ENCODE measurements around the gene AKAIN1.

AKAIN1 gene

DNA sequence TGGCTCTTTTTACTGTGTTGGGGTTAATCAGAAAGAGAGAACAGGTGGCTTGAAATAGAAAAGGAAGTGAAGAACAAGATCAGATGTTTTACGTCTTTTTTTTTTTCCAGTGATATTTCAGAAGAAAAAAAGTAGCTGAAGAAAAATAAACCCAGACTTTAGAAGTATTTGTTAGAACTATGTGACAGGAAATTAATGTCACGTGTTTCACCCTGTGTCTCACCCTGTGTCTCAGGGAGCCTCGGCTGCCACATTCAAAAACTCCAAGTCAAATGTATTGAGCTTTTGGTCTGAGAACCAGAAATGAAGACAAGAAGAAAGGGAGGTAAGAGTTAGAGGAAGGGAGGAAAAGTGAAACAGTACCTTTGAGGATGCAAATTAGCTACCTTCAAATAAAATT, 38.0 kb downstream of the AKAIN1 start:
- DNase-seq, result no peak

DNA sequence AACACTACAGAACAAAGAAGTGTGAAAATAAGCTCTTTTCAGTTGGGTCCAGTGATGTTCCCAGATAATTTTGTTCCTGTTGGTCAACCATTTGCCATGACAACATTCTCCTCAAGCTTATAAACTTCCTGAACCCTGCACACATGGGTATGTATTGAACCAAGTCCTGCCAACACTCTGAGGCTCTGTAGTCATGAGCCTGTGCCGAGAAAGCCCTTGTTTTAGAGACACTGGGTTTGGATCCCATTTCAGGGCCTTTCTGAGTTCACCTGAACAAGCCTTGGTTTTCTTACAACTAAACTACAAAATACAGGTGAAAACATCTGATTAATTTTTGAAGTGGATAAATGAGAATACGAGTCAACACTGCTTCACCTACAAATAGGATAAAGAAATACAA, 38.5 kb downstream of the AKAIN1 start:
- DNase-seq, result no peak

DNA sequence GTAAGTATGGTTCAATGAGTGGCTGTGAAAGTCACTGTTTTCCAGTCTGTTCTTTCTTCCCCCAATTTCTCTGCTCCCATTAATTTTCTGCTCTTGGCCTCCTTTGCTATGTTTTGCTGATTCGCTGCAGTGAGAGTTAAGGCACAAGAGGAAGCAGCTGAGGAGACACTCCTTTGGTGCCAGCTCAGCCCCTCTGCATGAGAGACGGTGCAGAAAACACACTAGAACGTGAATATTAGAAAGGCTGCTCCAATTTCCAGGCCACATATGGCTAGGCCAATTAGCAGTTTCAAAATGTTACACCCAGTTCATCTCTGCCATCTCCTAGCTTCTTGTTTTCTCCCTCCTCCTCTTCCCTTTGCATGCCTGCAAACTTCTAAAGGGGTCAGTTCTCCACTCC, 38.9 kb downstream of the AKAIN1 start:
- DNase-seq, result no peak

DNA sequence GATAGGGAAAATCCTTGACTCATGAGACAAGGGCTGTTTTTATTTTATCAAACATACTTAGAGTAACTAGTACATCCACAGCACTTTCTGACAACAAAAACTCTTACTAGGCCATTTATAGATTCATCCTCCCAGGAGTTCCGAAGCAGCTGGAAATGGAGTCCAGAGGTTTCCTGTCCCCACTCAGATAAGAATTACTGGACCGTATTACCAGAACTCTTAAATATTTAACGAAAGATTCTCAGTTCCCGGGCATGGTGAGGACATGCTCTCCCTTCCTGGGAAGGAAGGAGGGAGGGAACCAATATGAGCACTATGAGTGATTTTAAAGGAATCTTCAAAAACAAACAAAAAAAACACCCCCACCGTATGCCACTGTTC, 41.2 kb downstream of the AKAIN1 start:
- no peak for DNase-seq

DNA sequence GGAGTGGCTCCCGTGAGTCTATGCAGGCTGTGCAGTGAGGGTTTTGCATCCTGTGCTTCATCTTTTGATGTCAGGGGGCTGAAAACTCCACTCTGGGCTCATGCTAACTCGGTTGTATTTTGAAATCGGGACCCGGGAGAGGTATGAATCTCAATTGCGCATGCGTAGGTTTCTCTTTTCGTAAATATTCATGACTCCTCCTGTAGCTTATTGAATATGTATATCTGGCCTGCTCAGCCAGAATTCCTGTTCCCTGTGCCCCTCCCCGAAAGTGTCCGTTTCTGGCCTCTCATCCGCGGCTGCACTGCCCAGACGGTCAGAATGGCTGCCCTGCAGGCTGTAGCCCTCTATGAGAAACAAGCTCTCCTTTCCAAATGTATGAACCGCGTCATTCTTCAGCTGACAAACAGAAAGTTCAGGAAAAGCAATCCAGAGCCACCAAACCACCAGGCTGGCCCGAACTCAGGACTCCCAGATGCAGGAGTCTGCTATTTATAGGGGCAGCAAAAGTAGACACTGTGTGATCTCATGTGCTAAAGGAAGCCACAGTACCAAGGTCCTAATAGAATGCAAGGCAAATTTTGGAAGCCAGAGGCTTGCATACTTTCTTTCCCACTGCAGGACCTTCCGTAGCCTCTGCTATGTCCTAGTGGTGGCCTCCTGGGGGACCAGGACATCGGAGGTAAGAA, 41.7 kb downstream of the AKAIN1 start:
- no peak for DNase-seq

DNA sequence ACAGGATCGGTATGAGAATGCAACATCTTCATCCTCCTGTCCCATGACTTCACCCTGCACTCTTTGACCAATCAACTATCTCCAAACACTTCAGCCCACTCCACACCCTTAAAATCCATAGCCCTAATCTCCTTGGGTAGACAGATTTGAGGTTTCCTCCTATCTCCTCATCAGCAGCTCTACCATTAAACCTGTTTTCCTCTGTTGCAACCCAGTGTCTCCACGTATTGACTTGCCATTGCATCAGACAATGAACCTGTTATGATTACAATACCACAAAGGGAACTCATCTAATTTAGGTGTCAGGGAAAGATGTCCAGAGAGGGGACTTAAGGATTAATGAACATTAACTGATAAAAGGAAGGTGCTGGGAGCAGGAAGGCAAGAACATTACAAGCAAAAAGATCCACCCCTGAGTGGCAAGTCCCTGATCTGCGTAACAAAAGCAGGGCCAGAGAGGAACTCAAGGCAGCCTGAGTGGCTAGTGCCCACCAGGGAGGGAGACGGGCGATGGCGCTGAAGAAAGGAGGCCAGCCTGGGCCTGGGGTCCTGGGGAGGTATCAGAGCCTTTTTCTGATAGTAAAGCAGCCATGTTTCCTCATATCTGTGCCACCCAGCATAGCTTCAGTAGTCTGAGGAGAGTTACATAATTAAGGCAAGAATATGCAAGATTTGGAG, 44.6 kb downstream of the AKAIN1 start:
- no peak for DNase-seq

DNA sequence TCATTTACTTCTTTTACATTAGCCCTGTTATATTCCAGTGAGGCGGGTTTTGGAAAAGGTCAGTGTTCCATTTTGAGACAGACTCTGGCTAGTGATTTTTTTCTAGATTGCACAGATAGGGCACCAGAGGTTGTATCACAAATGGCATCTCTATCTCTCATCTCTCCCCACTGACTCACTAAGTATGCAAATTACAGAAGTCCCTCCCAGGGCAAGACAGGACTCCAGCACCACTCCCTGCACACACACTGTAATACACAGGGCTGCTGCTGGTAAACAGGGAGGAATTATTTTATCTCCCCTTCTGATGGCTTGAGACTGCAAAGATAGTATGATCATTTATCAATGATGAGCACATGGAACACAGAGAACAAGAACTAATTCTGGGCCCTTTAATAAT, 46.2 kb downstream of the AKAIN1 start:
- no peak for DNase-seq

DNA sequence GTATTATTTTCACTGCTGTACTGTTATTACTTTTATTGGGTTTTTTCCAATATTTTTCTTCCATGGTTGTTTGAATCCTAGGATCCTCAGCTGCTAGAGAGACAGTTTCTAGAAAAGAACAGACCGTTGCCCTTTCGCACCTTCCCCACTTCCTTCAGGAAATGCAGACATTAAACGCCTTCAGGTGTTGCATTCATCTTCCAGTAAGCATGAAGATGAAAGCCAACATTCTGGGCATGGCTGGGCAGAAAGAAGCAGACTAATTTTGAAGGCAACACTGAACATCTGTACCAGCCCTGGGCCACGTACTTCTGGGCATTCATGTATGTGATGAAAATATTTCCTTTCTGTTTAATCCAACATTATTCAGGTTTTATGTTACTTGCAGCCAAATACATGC, 51.0 kb downstream of the AKAIN1 start:
- DNase-seq, result no peak

DNA sequence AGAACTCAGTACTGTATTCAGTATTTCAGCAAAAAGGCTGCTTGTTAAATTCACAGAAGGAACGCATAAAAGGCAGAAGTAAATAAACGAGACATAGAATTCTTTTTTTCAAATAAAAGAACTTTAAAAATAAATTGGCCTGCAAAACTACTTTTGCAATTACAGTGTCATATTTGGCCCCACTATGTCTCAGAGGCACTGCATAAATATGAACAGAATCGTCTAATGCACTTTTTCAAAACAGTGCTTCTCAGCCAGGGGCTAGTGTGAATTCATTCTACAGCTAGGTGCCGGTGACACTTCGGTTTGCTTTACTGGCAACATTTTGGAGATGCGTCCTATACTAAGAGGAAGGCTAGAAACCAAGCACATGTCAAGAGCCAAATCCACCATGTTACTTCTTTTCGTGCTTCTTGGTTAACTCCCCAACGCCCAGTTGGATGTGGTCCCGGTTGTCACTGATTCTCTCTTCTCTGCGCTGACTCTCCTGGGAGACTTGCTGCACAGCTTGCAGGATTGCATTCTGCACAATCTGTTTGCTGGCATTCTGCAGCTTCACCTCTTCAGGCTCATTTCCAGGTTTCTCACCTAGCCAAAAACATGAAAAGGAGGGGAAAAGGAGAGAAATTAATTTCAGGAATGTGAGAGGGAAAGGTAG, 51.8 kb downstream of the AKAIN1 start:
- no peak for DNase-seq

DNA sequence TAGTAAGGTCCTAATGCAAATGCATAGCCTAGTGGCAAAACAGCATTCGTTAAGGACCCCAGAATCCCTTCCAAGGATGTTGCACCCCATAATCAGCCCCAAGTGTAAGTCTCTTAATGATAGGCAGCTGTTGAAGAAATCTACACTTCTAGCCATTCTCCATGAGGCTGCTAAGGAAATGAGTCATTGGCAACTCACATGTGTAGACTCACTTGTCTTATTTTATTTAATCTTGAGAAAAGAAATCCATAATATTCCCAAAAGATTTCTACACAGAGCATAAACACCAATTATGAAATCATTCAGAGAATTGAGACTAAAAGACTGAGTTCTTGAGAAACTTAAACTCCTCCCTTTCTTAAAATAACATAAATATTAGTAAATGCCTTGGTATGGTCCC, 52.4 kb downstream of the AKAIN1 start:
- DNase-seq, result no peak

DNA sequence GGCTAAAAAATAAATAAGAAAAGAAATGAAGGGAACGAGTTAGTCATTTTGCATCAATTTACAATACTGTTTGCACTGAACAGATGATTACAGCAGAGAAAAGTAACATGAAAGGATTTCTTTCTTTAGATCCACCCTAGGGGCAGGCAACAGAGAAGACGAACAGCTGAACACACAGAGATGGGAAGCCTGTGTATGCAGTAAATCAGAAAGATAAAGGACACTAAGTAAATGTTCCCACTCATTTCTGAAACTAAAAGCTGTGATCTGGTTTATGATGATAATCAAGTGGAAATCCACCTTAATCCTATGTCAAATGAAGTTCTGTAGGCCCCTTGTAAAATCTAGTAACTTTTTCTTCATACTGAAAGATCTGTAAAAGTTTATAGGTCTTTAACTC, 54.2 kb downstream of the AKAIN1 start:
- no peak for DNase-seq

DNA sequence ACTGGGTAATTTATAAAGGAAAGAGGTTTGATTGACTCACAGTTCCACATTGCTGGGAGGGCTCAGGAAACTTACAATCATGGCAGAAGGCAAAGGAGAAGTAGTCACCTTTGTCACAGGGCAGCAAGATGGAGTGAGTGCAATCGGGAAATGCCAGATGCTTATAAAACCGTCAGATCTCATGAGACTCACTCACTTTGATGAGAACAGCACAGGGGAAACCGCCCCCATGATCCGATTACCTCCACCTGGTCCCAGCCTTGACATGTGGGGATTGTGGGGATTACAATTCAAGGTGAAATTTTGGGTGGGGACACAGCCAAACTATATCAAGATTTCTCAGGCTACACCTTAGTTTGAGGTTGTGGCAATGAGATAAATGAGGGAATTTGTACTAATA, 54.9 kb downstream of the AKAIN1 start:
- no peak for DNase-seq

DNA sequence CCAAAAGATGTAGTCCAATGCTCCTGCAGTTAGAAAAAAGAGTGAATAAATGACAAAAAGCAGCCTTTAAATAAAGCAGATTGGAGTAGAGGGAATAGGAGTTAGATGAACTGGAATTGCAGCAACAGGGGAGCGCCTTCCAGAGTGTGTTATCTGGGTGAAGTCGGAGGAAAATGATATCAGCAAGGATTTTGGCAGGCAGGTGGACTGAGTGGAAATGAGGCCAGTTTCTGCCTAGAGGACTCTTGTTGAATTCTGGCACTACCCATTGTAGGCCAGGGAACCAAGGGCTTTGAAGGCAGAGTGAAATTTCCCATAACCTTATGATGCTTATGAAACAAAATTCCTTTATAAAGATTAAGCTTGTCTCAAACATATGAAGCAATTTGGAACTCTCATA, 59.8 kb downstream of the AKAIN1 start:
- DNase-seq, result no peak

DNA sequence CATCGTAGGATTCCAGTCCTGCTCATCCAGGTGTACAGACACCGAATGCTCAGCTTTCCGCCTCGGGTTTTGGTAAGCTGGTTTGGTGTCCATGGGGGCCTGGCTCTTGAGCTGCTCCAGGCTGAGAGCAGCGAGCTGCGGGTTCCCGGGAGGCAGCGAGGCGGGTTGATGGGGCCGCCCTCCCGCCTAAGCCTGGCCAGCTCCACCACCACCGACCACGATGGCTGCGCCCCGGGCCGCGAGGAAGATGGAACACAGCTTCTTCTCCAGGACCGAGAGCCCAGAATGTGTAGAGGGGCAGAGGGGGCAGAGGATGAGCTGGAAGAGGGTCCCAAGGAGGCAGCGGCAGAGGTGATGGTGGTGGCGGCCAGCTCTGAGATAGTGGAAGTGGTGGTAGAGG, 64.1 kb downstream of the AKAIN1 start:
- no peak for DNase-seq

DNA sequence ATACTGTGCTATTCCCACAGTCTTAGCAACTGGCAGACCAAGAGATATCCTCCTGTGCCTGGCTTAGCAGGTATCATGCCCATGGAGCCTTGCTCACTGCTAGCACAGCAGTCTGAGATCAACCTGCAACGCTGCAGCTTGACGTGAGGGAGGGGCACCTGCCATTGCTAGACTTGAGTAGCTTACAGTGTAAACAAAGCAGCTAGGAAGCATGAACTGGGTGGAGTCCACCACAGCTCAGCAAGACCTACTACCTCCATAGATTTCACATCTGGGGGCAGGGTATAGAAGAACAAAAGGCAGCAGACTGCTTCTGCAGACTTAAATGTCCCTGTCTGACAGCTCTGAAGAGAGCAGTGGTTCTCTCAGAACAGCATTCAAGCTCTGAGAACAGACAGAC, 74.8 kb downstream of the AKAIN1 start:
- no peak for DNase-seq

DNA sequence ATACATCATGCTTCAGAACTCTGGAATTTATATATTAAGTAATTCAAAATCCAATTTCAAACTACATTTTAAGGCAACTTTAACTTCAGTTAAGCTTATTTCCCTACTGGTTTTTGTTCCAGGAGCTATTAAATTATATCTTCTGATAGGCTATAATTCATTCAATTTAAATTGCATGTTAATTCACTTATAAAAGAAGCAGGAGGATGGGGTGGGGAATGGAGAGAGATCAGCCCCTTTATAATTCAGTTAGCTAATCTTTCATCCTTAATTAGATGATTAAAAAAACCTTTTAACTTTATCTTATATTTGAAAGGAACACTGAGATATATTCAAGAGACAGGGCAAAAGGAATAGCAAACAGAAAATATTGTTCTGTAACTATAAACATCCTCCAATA, 86.8 kb downstream of the AKAIN1 start:
- DNase-seq, result no peak

DNA sequence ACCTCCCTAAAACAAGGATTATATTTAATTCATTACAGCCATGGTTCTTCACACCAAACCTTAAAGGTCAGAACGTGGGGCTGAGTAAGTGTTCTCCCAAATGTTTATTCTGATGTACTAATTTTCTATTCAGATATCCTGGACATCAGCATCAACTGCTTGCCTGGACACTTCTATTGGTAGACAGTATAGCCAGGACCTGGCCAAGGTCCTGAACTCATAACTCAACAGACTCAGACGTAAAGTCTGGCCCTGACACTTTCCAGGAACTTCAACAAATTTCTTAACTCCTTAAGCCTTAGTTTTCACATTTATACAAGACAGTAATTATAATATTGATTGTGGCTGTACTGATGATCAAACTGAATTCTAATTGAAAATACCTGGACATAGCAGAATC, 89.1 kb downstream of the AKAIN1 start:
- DNase-seq, result no peak

DNA sequence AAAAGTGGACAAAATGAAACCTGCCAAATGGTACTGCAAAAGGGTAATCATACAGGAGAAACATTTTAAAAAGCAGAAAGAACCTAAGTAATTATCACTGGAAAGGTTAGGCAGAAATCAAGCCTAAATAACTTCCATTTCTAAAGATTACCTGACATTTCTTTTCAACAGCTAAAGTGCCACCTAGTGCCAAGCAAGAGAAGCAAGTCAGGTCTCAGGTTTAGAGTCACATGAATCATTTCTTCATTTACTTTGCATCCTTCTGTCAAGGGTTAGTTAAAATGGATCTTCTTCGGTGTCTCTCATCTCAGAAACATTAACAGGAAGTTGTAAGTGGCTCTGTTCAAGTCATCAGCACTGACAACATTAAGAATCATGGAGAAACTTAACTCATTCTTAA, 90.3 kb downstream of the AKAIN1 start:
- no peak for DNase-seq

DNA sequence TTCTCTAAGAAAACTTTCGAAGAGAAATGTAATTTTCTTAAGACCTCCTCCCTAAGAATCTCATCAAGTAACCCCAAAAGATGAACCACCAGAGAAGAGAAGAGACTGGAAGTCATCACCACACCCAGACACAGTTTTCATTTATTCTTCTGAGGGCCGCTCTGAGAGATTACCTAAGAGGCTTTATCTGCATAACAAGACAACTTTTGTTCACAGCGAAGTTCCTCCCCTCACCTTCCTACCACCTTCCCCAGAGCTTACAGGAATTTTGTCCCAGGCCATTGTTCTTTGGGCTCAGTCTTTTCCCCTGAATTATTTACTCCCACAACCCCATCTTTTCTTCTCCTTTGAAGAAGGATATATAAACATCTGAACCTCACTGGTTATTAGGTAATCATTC, 92.8 kb downstream of the AKAIN1 start:
- no peak for DNase-seq

DNA sequence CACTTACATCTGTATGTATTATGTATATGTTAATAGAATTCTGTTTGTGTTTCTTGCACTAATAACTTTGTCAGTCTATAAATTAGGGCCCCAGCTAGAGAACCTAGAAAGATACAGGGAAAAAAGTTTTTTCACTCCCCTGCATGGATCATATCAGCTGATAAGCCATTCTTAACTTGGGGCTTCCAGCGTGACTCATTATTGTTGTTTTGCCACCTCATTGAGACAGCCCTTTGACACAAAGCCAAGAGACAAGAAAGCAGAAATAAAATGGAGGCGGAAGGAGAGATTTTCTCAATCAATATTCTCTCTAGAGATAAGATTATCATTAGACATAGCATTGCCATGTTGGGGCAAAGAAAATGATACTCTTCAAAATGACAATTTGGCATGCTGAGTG, 93.4 kb downstream of the AKAIN1 start:
- DNase-seq, result no peak

DNA sequence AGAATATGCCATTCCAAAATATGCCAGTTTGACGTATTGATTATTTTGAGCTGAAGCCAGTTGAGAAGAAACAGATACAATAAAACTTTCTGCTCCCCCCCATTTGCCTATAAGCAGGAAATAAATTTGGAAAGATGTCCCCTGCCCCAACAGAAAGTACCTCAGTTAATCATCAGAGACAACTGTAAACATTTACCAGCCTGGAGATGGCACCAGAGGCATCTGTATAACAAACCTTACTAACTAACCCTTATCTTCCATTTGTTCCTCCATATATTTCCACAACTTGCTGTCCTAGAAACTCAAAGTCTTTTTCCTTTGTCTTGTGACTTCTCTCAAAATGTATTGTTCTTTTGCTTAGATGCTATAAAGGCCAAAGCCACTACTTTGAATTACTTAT, 93.8 kb downstream of the AKAIN1 start:
- no peak for DNase-seq

DNA sequence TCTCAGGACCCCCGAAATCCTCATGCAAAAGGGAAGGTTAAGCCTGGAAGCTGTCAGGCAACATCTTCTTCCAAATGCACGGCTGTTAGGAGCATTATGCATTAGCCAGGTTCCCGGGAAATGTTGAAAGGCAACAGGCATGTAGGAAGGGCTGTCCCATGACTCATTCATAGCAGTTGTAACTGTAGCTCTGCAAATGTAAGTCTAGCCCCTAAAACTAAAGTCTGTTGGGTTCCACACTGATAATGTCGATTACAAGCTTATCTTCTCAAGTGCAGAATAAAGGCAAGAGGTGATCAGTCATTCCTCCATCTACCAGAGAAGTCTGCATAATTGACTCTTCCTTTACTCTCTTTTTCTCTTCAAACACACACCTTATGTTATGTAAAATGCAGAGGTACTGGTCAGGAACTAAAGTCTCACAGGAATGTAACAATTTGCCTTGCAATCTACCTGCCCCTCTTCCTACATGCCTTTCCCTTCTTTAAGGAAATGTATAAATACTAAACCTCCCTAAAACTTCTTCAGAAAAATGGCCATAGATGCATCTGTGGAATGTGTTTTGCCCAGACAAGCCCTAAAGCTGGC, 99.8 kb downstream of the AKAIN1 start:
- no peak for DNase-seq

DNA sequence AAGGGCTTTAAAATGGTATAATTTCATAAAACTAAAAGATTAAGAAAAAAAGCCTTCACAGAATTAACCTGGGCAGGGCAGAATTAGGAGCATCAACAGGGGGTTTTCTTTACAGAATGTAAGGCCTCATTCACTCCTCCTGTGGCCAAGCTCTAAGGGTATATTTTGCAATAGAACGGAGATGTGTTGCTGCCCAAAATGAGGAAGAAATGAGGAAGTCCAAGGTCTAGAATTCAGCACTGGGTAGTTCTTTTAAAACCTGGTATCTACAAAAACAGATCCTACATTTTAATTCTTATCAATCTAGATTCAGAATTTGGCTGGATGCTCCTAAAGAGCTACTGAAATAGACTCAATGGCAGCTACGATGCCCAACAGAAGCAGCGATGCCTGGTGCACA, 101.8 kb downstream of the AKAIN1 start:
- DNase-seq, result no peak

DNA sequence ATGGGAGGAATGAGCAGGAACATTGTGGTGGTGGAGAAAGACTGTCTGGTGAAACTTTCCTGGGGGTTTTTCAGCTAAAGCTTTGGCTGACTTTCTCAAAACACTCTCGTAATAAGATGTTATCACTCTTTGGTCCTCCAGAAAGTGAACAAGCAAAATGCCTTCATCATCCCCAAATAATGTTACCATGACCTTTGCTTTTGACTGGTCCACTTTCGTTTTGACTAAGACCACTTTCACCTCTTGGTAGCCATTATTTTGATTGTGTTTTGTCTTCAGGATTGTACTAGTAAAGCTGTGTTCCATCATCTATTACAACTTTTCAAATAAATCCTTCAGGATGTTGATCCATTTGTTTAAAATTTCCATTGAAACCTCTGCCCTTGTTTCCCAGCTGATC, 103.2 kb downstream of the AKAIN1 start:
- no peak for DNase-seq

Data from activated CD4-positive, alpha-beta T cell treated with anti-CD3 and anti-CD28 coated beads for 48 hours (primary cell).